ENCODE measurements around the gene NEURL4.

Gene NEURL4

GRCh38 chr17:7296189-7296861, 32.8 kb downstream of the NEURL4 start:
- no peak overlapping the region for H3K27ac ChIP-seq (ENCODE audit: low read length)
- no peaks in the 10 kb centered on the region for H3K9me3 ChIP-seq (ENCODE audit: insufficient read depth, low read length, severe bottlenecking)
- TF ChIP-seq CTCF (IDR thresholded peaks at IDR 0.05; ENCODE audit: borderline replicate concordance, extremely low read depth, low read length, poor library complexity, severe bottlenecking): peak; percentile 94
- no peak for TF ChIP-seq EZH2 (IDR thresholded peaks at IDR 0.05; ENCODE audit: borderline replicate concordance, low read depth, low read length, severe bottlenecking)
- ATAC-seq (ENCODE audit: insufficient read depth, low read depth) (peak; percentile 80), DNase-seq (peak; percentile 70)
- H3K9ac ChIP-seq (ENCODE audit: low read depth, low read length): peak overlapping the region; percentile 37
- peak overlapping the region; percentile 68 for H3K4me2 ChIP-seq (ENCODE audit: insufficient read depth, low read length)
- no peaks in the 10 kb centered on the region for H3K36me3 ChIP-seq (ENCODE audit: insufficient read depth, low read length)
- peaks cover 16% of the 10 kb centered on the region for H3K4me1 ChIP-seq (ENCODE audit: insufficient read depth, low read length)
- peak overlapping the region; percentile 70 for H2AFZ ChIP-seq (ENCODE audit: low read depth, low read length)
- H3K4me3 ChIP-seq (ENCODE audit: low read depth in 1 of 2, low read length in 2 of 2): peak overlapping the region in 1 of 2 experiments; percentile 43; a peak in 2 of 4 replicates
- no peaks in the 10 kb centered on the region for H3K79me2 ChIP-seq (ENCODE audit: insufficient read depth, low read length)
- H3K27me3 ChIP-seq (ENCODE audit: insufficient read depth, low read length, poor library complexity): peaks cover 36% of the 10 kb centered on the region
- 0 out of 2 replicates have a peak, but pooled peaks cover 4% of the 10 kb centered on the region for H4K20me1 ChIP-seq (ENCODE audit: insufficient read depth, low read length)

GRCh38 chr17:7295230-7296180, 33.6 kb downstream of the NEURL4 start:
- DNase-seq (no peak), ATAC-seq (ENCODE audit: insufficient read depth, low read depth) (peak; percentile 13; the same call in 1 of the 3 replicates)
- peak overlapping the region; percentile 70 for H2AFZ ChIP-seq (ENCODE audit: low read depth, low read length)
- peak; percentile 32 for TF ChIP-seq EZH2 (IDR thresholded peaks at IDR 0.05; ENCODE audit: borderline replicate concordance, low read depth, low read length, severe bottlenecking)
- TF ChIP-seq CTCF (IDR thresholded peaks at IDR 0.05; ENCODE audit: borderline replicate concordance, extremely low read depth, low read length, poor library complexity, severe bottlenecking): no peak
- H3K4me1 ChIP-seq (ENCODE audit: insufficient read depth, low read length): peaks cover 16% of the 10 kb centered on the region
- H3K36me3 ChIP-seq (ENCODE audit: insufficient read depth, low read length): no peaks in the 10 kb centered on the region
- peak overlapping the region; percentile 68 for H3K4me2 ChIP-seq (ENCODE audit: insufficient read depth, low read length)
- H4K20me1 ChIP-seq (ENCODE audit: insufficient read depth, low read length): 0 out of 2 replicates have a peak, but pooled peaks cover 4% of the 10 kb centered on the region
- peak overlapping the region; percentile 37 for H3K9ac ChIP-seq (ENCODE audit: low read depth, low read length)
- peak overlapping the region in 1 of 2 experiments; percentile 43; a peak in 1 of 4 replicates for H3K4me3 ChIP-seq (ENCODE audit: low read depth in 1 of 2, low read length in 2 of 2)
- H3K79me2 ChIP-seq (ENCODE audit: insufficient read depth, low read length): no peaks in the 10 kb centered on the region
- no peak overlapping the region for H3K27ac ChIP-seq (ENCODE audit: low read length)
- no peaks in the 10 kb centered on the region for H3K9me3 ChIP-seq (ENCODE audit: insufficient read depth, low read length, severe bottlenecking)
- peaks cover 36% of the 10 kb centered on the region for H3K27me3 ChIP-seq (ENCODE audit: insufficient read depth, low read length, poor library complexity)

GRCh38 chr17:7294614-7295153, 34.5 kb downstream of the NEURL4 start, which contains the start of gene YBX2:
YBX2 (minus strand) TSS chr17:7294639; CDS start chr17:7294500, 139 bp downstream.
- Histone ChIP-seq H3K9me3 (ENCODE audit: insufficient read depth, low read length, severe bottlenecking) (no peaks in the 10 kb centered on the region), H3K9ac (ENCODE audit: low read depth, low read length) (no peak within 1 kb of the TSS), H3K27ac (ENCODE audit: low read length) (no peak within 1 kb of the TSS), H4K20me1 (ENCODE audit: insufficient read depth, low read length) (0 out of 2 replicates have a peak, but pooled peaks cover 4% of the 10 kb centered on the region), H3K4me2 (ENCODE audit: insufficient read depth, low read length) (no peak within 1 kb of the TSS), H3K36me3 (ENCODE audit: insufficient read depth, low read length) (no peaks in the 10 kb centered on the region), H3K4me1 (ENCODE audit: insufficient read depth, low read length) (peaks cover 16% of the 10 kb centered on the region), H2AFZ (ENCODE audit: low read depth, low read length) (no peak within 1 kb of the TSS), H3K79me2 (ENCODE audit: insufficient read depth, low read length) (no peaks in the 10 kb centered on the region), H3K4me3 (ENCODE audit: low read depth in 1 of 2, low read length in 2 of 2) (no peak within 1 kb of the TSS), H3K27me3 (ENCODE audit: insufficient read depth, low read length, poor library complexity) (peaks cover 36% of the 10 kb centered on the region)
- peak; percentile 62 for DNase-seq
- ATAC-seq (ENCODE audit: insufficient read depth, low read depth): peak; percentile 49
- TF ChIP-seq EZH2 (IDR thresholded peaks at IDR 0.05; ENCODE audit: borderline replicate concordance, low read depth, low read length, severe bottlenecking) (no peak), CTCF (IDR thresholded peaks at IDR 0.05; ENCODE audit: borderline replicate concordance, extremely low read depth, low read length, poor library complexity, severe bottlenecking) (no peak)

All from DND-41 (cell line).